T-helper 2 cell treated with Interferon-gamma antibody and Interleukin-4, amounts not matched to agents 5 μg/mL and 100 μg/mL, for 36 hours (primary cell): ENCODE data around the gene TMEM98.
A peak's percentile ranks its signal among the peaks of the same experiment; 100 is the strongest.
"Not testable (repeated sequence)": the region's sequence is repeated elsewhere in the genome, so short reads cannot be mapped to it uniquely, and the experiment has no call there.

Experiments
- DNase-seq: peaks from one replicate; pipeline ENCODE4 v3.0.0; 2021; ENCODE audit warnings: low spot score
- H3K27ac Mint-ChIP-seq: one replicate; pipeline ENCODE4 v1.8.0; 2021; ENCODE audit warnings: mild to moderate bottlenecking, mixed read lengths
- H3K27me3 Mint-ChIP-seq: one replicate; pipeline ENCODE4 v1.8.0; 2021; ENCODE audit warnings: low read depth, mixed read lengths
- H3K36me3 Mint-ChIP-seq: one replicate; pipeline ENCODE4 v1.8.0; 2021; ENCODE audit warnings: low read depth, mixed read lengths
- H3K4me1 Mint-ChIP-seq: one replicate; pipeline ENCODE4 v1.8.0; 2021; ENCODE audit warnings: low read depth, mixed read lengths
- H3K4me3 Mint-ChIP-seq: one replicate; pipeline ENCODE4 v1.8.0; 2022; ENCODE audit warnings: mild to moderate bottlenecking, moderate library complexity, mixed read lengths
- H3K9me3 Mint-ChIP-seq: one replicate; pipeline ENCODE4 v1.8.0; 2021; ENCODE audit warnings: mixed read lengths

TMEM98 gene, protein sequence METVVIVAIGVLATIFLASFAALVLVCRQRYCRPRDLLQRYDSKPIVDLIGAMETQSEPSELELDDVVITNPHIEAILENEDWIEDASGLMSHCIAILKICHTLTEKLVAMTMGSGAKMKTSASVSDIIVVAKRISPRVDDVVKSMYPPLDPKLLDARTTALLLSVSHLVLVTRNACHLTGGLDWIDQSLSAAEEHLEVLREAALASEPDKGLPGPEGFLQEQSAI

DNA sequence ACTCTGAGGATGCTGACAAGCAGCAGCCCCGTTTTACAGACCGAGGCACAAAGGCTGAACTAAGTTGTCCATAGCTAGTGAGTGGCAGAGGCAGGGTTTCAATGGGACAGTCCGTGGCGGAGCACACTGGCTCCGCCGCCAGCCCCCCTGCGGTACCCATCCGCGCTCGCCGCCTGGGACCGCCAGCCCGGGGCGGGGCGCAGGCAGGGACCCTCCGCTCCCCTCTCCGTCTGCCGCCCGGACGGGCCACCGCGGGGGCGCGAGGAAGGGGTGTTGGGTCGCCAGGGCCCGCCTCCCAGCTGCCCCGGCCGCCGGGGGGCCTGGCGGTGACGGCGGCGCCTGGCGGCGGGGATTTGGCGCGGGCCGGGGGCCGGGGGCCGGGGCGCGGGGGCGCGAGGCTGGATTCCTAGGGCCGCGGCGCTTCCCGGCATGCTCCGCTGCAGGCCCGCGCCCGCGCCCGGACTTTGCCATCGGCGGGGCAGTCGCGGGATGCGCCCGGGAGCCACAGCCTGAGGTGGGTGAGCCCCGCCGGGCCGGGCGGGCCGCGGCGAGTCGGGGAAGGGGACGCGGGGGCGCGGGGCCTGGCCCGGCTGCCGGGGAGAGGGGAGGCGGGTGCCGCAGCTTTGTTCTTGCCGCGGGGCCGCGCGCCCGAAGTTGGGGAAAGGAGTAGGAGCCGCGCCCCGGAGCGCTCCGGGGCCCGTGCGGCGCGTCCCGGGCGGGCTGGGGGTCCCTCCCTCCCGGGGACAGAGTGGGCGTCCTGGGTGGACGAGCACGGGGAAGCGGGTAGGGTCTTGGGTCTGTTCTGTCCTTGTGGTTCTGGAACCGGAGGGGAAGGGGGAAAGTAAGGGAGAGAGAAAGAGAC, at the start of gene TMEM98:
TSS of gene TMEM98 (plus strand) at position 430 of the 862 bp plus-strand sequence. CDS start 3,376 bp downstream, outside the sequence.
- Mint-ChIP-seq H3K27ac (no peak within 1 kb of the TSS), H3K27me3 (peaks cover 27% of the 10 kb centered on the region), H3K4me3 (peak within 1 kb of the TSS; percentile 73), H3K36me3 (no peaks in the 10 kb centered on the region), H3K4me1 (peaks cover 6% of the 10 kb centered on the region), H3K9me3 (no peaks in the 10 kb centered on the region)
- DNase-seq = no peak

DNA sequence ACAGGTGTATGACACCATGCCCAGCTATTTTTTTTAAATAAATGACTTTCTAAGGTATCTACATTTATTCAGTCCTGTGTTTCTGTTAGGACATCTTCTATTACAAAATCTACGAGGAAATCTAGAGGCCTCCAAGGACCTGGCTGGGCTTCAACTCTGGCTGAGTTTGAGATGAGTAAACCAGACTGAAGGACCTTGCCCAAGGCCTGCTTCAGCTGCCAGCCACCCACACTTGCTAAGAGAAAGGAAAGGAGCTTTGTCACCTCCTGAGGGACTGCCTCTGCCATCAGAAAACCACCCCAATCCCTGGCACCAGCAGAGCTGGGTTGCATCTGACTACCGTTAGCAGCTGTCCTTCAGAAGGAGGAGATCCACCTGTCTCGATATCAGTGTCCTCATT, 49.7 kb upstream of the TMEM98 start:
- Mint-ChIP-seq H3K27me3 (peaks cover 9% of the 10 kb centered on the region), H3K4me1 (peaks cover 16% of the 10 kb centered on the region), H3K36me3 (no peaks in the 10 kb centered on the region), H3K4me3 (no peak overlapping the region), H3K9me3 (no peaks in the 10 kb centered on the region), H3K27ac (no peak overlapping the region)
- no peak for DNase-seq

DNA sequence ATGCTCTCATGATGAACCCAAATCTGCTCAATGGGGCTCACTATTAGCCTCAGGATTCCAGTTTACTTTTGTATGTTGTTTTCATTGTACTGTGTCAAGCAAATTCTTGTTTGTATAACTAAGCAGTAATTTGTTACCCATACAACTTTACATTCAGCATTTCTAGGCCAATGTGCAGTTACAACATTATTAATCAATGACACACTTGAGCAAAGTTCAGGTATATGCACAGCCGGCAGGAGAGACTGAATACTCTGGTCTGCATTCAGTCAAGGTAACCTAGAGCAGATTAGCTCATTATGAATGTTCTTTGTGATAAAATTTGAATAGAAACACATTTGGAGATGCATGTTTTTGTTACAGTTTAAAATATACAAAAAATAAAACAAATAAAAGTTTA, 48.8 kb upstream of the TMEM98 start:
- Mint-ChIP-seq H3K36me3 (no peaks in the 10 kb centered on the region), H3K4me1 (peaks cover 16% of the 10 kb centered on the region), H3K27me3 (peaks cover 9% of the 10 kb centered on the region), H3K4me3 (no peak overlapping the region), H3K27ac (no peak overlapping the region), H3K9me3 (no peaks in the 10 kb centered on the region)
- no peak for DNase-seq

DNA sequence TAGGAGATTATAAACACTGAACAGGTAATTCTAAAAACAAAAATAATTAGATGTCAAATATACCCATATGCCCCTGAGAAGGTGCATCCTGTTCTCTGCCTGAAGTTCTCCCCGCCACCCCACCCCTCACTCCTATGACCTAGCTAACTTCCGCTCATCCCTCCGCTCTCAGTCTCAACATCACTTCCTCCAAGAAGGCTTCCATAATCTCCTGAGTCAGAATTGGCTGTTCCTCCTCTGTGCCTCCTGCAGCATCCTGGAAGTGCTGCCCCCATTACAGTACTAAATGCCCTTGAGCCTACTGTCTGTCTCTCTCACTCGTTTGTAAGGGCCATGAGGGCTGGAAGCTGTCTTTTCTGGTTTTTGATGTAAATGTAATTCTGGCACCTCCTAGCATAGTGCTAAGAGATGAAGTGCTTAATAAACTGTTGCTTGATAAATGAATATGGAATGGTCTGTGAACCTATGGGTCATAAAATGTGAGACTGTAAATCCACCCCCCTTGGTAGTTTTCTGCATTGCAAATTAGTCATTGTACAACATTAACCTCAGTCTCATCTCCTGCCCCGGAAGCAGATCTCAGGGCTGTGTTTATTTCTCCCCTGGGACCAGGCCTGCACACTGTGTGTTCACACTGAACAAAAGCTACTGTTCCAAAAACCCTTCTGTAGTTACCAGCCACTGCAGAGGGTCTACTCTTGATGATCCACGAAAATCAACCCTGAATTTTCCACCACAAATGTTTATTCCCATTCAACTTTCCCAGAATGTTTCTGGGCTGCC, 47.1 kb upstream of the TMEM98 start:
- peaks cover 11% of the 10 kb centered on the region for H3K4me1 Mint-ChIP-seq
- H3K27ac Mint-ChIP-seq = no peak overlapping the region
- H3K27me3 Mint-ChIP-seq = peaks cover 5% of the 10 kb centered on the region
- no peak overlapping the region for H3K4me3 Mint-ChIP-seq
- no peaks in the 10 kb centered on the region for H3K36me3 Mint-ChIP-seq
- H3K9me3 Mint-ChIP-seq = no peaks in the 10 kb centered on the region
- DNase-seq = no peak

DNA sequence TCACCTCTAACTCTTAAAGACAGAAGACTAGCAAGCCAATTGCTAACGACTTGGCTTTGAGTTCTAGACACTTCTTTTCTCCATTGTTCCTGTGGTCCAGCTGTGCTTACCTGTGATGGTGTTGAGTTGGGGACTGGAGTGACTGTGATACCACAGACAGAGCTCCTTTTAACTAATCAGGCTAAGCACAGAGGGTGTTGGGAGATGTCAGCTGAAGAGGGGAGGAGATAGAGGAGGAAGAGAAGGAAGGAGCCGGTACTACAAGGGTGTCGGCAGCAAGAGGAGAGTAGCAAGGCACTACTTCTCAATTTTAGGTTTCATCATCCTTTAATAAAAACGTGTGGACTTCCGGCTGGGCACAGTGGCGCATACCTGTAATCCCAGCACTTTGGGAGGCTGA, 45.9 kb upstream of the TMEM98 start:
- DNase-seq = no peak
- Mint-ChIP-seq H3K9me3 (no peaks in the 10 kb centered on the region), H3K27me3 (peaks cover 3% of the 10 kb centered on the region), H3K4me3 (no peak overlapping the region), H3K27ac (no peak overlapping the region), H3K36me3 (no peaks in the 10 kb centered on the region), H3K4me1 (peaks cover 9% of the 10 kb centered on the region)

DNA sequence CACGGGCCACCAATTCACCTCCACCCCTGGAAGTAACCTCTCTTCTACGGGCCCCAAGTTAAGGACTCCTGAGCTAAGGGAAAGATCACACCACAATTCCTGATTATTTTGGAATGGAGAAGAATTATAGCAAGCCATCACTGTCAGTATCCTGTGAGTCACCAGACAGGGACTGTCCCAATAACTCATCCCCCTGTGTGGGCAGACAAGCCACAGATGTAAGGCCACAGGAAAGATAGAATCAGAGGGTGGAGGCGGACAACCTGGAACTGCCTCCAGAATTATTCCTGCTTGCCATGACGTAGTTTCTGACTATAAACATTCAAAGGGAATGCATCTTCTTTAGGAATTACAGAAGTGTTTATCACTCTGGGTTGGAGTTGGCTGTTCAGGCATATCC, 45.2 kb upstream of the TMEM98 start:
- Mint-ChIP-seq H3K36me3 (no peaks in the 10 kb centered on the region), H3K4me1 (peaks cover 5% of the 10 kb centered on the region), H3K27ac (no peak overlapping the region), H3K4me3 (no peak overlapping the region), H3K9me3 (no peaks in the 10 kb centered on the region), H3K27me3 (peaks cover 3% of the 10 kb centered on the region)
- peak; percentile 73 for DNase-seq

DNA sequence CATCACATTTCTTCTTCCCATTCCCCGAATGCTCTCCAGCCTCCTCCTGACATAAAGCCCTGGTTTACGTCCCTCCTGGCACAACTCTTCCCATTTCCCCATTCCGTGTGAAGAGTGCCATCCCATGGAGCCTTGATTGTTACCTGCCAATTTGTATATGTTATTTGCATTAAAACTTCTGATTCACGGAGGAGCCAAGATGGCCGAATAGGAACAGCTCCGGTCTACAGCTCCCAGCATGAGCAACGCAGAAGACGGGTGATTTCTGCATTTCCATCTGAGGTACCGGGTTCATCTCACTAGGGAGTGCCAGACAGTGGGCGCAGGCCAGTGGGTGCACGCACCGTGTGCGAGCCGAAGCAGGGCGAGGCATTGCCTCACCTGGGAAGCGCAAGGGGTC, 41.0 kb upstream of the TMEM98 start:
- H3K36me3 Mint-ChIP-seq, H3K4me1 Mint-ChIP-seq, H3K9me3 Mint-ChIP-seq, H3K4me3 Mint-ChIP-seq, DNase-seq, H3K27ac Mint-ChIP-seq, H3K27me3 Mint-ChIP-seq: not testable (repeated sequence)

DNA sequence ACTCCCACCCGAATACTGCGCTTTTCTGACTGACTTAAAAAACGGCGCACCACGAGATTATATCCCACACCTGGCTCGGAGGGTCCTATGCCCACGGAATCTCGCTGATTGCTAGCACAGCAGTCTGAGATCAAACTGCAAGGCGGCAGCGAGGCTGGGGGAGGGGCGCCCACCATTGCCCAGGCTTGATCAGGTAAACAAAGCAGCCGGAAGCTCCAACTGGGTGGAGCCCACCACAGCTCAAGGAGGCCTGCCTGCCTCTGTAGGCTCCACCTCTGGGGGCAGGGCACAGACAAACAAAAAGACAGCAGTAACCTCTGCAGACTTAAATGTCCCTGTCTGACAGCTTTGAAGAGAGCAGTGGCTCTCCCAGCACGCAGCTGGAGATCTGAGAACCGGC, 40.5 kb upstream of the TMEM98 start:
- H3K27me3 Mint-ChIP-seq, H3K4me3 Mint-ChIP-seq, H3K27ac Mint-ChIP-seq, H3K36me3 Mint-ChIP-seq, DNase-seq, H3K9me3 Mint-ChIP-seq, H3K4me1 Mint-ChIP-seq: not testable (repeated sequence)

DNA sequence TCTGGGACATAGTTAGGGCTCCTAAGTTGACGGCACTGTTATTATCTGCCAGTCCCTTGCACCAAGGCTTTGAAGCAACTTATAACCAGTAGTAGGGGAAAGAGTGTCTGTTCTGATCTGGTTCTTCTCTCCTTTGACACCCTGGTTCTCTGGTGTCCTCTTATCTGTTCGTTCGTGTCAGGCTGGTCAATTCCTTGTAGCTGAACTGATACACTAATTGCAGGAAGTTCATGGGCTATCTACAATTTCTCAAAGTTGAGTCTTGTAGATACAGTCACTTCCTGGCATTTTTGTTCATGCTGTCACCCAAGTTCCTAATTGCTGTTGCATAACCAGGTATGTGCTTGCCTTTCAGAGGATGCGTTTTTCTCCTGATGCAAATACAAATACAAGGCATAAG, 33.7 kb upstream of the TMEM98 start:
- Mint-ChIP-seq H3K4me3 (no peak overlapping the region), H3K4me1 (peaks cover 3% of the 10 kb centered on the region), H3K9me3 (no peaks in the 10 kb centered on the region)

DNA sequence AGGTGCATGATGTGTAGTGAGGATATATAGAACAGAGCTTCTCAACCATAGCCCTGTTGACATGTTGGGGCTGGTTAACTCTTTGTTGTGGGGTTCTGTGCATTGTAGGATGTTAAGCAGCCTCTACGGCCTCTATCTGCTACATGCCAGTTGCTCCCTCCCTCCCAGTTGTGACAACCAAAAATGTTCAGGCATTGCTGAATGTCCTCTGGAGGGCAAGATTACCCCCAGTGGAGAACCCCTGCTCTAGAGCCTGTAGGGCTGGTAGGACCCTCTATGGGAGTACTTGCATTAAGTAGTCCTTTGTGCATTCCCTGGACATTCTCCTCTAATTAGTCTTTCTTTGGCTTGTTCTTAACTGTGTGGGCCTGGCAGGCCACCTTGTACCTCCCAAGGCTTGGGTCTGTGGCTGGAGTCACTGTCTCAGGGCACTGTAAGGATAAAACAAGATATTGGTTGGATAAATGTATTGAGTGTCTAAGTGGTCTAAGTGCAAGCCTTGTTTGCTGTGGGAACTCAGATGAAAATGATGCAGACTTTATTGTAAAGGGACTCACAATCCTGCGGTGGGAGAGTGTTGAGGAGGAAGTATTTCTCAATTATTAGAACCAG, 31.2 kb upstream of the TMEM98 start:
- Mint-ChIP-seq H3K36me3 (no peaks in the 10 kb centered on the region), H3K27me3 (peaks cover 18% of the 10 kb centered on the region), H3K4me3 (no peak overlapping the region), H3K4me1 (peaks cover 3% of the 10 kb centered on the region), H3K9me3 (no peaks in the 10 kb centered on the region), H3K27ac (no peak overlapping the region)
- DNase-seq = no peak

More for the DNA sequence above, 33.7 kb upstream of the TMEM98 start:
- Mint-ChIP-seq H3K36me3 (no peaks in the 10 kb centered on the region), H3K27me3 (peaks cover 15% of the 10 kb centered on the region), H3K27ac (no peak overlapping the region)
- no peak for DNase-seq

DNA sequence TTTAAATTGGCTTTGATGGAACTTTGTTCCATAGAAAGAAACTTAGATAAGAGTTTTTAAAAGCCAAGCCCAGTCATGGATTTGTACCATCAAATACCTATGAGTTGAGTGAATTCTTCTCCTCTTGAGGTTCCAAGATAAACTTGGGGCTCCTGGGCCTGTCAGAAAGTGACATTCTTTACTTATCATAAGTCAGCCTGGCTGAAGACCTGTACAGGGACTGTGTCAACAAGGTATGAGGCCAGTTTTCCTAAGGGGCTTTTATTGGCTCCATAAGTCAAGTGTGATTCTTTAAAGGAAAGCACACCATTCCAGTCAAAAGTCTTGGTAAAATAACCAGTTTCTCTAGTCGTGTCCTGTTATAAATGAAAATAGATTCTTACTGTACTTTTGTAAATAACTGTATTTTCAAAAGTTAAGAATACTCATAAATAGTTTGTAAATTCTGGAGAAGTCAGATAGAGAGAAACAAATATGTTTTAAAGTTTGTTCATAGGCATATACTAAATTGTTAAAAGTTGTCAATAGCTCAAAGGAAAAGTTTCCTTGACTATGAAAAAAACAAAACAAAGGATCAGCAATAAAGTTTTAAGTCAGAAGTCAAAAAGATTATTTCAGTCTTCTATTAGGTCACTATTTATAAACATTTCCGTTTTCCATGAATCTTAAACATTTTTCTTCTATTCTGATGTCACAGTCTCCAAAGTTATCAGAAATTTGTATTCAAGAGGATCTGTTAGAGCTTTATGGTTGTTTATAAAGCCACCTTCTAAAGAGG, 28.5 kb upstream of the TMEM98 start:
- peaks cover 15% of the 10 kb centered on the region for H3K4me1 Mint-ChIP-seq
- H3K4me3 Mint-ChIP-seq = no peak overlapping the region
- peaks cover 2% of the 10 kb centered on the region for H3K36me3 Mint-ChIP-seq
- DNase-seq = no peak
- H3K27me3 Mint-ChIP-seq = peaks cover 14% of the 10 kb centered on the region
- H3K27ac Mint-ChIP-seq = no peak overlapping the region
- peaks cover 4% of the 10 kb centered on the region for H3K9me3 Mint-ChIP-seq

DNA sequence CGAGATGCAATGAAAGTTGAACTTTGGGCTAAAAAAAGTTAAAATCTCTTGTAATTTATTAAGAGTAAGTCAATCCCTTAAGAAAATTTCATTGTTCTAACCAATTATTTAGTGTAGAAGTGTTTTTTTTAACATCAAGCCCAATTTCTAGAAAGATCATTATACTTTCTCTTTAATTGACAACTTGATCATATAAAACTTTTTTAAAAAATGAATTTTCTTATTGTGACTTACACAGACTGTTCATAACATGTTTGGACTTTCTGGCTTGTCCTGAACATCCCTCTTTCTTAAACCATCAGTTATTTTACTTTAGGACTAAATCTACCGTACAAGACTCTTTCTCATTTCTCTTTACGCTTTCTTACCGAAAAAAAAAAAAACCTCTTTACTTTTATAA, 26.2 kb upstream of the TMEM98 start:
- Mint-ChIP-seq H3K4me3 (no peak overlapping the region), H3K27me3 (peaks cover 12% of the 10 kb centered on the region), H3K27ac (no peak overlapping the region), H3K4me1 (peaks cover 23% of the 10 kb centered on the region), H3K36me3 (peaks cover 2% of the 10 kb centered on the region), H3K9me3 (peaks cover 4% of the 10 kb centered on the region)
- DNase-seq = no peak
